Activated CD8-positive, alpha-beta memory T cell treated with anti-CD3 and anti-CD28 coated beads for 36 hours (primary cell): ENCODE measurements around the gene WDR62. TPM values are rescaled to one million over a fixed set of nuclear protein-coding genes. Genes with fewer than 3 reads are reported as not detected.

Experiments
- CTCF ChIA-PET: fragments of 350-600 bp; sonication (Branson Sonifier 250); formaldehyde crosslinking; loops from one replicate; lab custom pipeline; 2021; ENCODE audit warnings: antibody characterized with exemption; lab: Charles Lee
- POLR2A ChIA-PET: fragments of 350-600 bp; sonication (Branson Sonifier 250); formaldehyde crosslinking; loops from one replicate; lab custom pipeline; 2021; ENCODE audit warnings: antibody characterized with exemption; lab: Charles Lee
- total RNA-seq, 2 experiments: library from RNA; stranded (reverse); gene quantifications; one replicate each; pipeline ENCODE4 v1.2.3, GENCODE V29; 2021

The WDR62 gene
- total RNA-seq, 2 experiments from 2014 or later: 18.6 to 19.2 TPM

GRCh38 chr19:36099166-36099785 is 44.6 kb downstream of the WDR62 start:
- POLR2A ChIA-PET: no interaction called here
- CTCF ChIA-PET: interaction anchor here (0.9 to 1.2 kb wide), 2 partner anchors 12 to 38 kb away, joined by 3 to 4 read pairs; partner anchors contain the start of gene OVOL3

GRCh38 chr19:36100476-36100875 is 45.8 kb downstream of the WDR62 start:
- CTCF ChIA-PET: interaction anchor here (0.9 to 1.2 kb wide), 2 partner anchors 10 to 39 kb away, joined by 3 to 4 read pairs; partner anchors contain the start of gene OVOL3
- POLR2A ChIA-PET: no interaction called here

- CTCF ChIA-PET: no interaction called here
- POLR2A ChIA-PET: no interaction called here
Observed at GRCh38 chr19:36101550-36102327, 47.0 kb downstream of the WDR62 start.

- POLR2A ChIA-PET: no interaction called here
- CTCF ChIA-PET: interaction anchor here (1.0 kb wide), 1 partner anchor 50 kb away, joined by 3 read pairs; no protein-coding TSS in a partner anchor
Observed at GRCh38 chr19:36103040-36103626, 48.4 kb downstream of the WDR62 start.

GRCh38 chr19:36103842-36104552 is 49.3 kb downstream of the WDR62 start:
- POLR2A ChIA-PET: interaction anchor here (0.6 to 0.9 kb wide), 2 partner anchors 18 to 90 kb away, joined by 3 to 6 read pairs; partner anchors contain the start of gene ALKBH6
- CTCF ChIA-PET: interaction anchor here (1.0 kb wide), 1 partner anchor 51 kb away, joined by 3 read pairs; no protein-coding TSS in a partner anchor

- POLR2A ChIA-PET: no interaction called here
Observed at GRCh38 chr19:36106441-36106840, 51.7 kb downstream of the WDR62 start.

GRCh38 chr19:36106991-36107390 is 52.3 kb downstream of the WDR62 start:
- ChIA-PET CTCF (interaction anchor here (0.7 kb wide), 1 partner anchor 704 kb away, joined by 3 read pairs; no protein-coding TSS in a partner anchor), POLR2A (interaction anchor here (0.5 kb wide), 1 partner anchor 65 kb away, joined by 4 read pairs; no protein-coding TSS in a partner anchor)

More at GRCh38 chr19:36106441-36106840, 51.7 kb downstream of the WDR62 start:
- CTCF ChIA-PET: interaction anchor here (0.7 kb wide), 3 partner anchors 51 to 704 kb away, joined by 3 to 6 read pairs (median 4); no protein-coding TSS in a partner anchor

GRCh38 chr19:36108684-36109083 is 54.0 kb downstream of the WDR62 start:
- ChIA-PET POLR2A (no interaction called here), CTCF (interaction anchor here (0.6 kb wide), 1 partner anchor 47 kb away, joined by 4 read pairs; no protein-coding TSS in a partner anchor)

- CTCF ChIA-PET: interaction anchor here (0.9 kb wide), 1 partner anchor 11 kb away, joined by 3 read pairs; no protein-coding TSS in a partner anchor
Observed at GRCh38 chr19:36110487-36111199, 55.9 kb downstream of the WDR62 start, which contains the start of gene OVOL3. Gene OVOL3, plus strand, starts transcription at chr19:36111143. Its CDS starts 60 bp downstream, at chr19:36111203.

GRCh38 chr19:36111200-36111539 is 56.5 kb downstream of the WDR62 start:
- POLR2A ChIA-PET: no interaction called here
- CTCF ChIA-PET: interaction anchor here (0.9 kb wide), 1 partner anchor 11 kb away, joined by 3 read pairs; no protein-coding TSS in a partner anchor

More at GRCh38 chr19:36110487-36111199, 55.9 kb downstream of the WDR62 start, which contains the start of gene OVOL3:
- POLR2A ChIA-PET: no interaction called here

- POLR2A ChIA-PET: no interaction called here
- CTCF ChIA-PET: no interaction called here
Observed at GRCh38 chr19:36112678-36113077, 58.0 kb downstream of the WDR62 start.

GRCh38 chr19:36113425-36113824 is 58.7 kb downstream of the WDR62 start:
- POLR2A ChIA-PET: no interaction called here
- CTCF ChIA-PET: interaction anchor here (1.0 kb wide), 1 partner anchor 15 kb away, joined by 4 read pairs; no protein-coding TSS in a partner anchor

- CTCF ChIA-PET: interaction anchor here (1.0 kb wide), 1 partner anchor 14 kb away, joined by 4 read pairs; no protein-coding TSS in a partner anchor
- POLR2A ChIA-PET: interaction anchor here (0.7 to 1.9 kb wide), 3 partner anchors 13 to 570 kb away, joined by 3 to 15 read pairs (median 3); no protein-coding TSS in a partner anchor
Observed at GRCh38 chr19:36113894-36114720, 59.4 kb downstream of the WDR62 start.

GRCh38 chr19:36114721-36115452 is 60.2 kb downstream of the WDR62 start, which contains the start of gene POLR2I:
Gene POLR2I, minus strand, starts transcription at chr19:36114875. Its CDS starts 19 bp downstream, at chr19:36114856.
- POLR2A ChIA-PET: interaction anchor here (0.5 to 1.9 kb wide), 11 partner anchors 11 to 1663 kb away, joined by 3 to 15 read pairs (median 3); partner anchors contain the start of genes CAPNS1 and THAP8
- CTCF ChIA-PET: interaction anchor here (0.7 to 3.5 kb wide), 3 partner anchors 13 to 61 kb away, joined by 3 to 15 read pairs (median 5); partner anchors contain the start of gene THAP8

GRCh38 chr19:36115453-36116343 is 61.0 kb downstream of the WDR62 start, which contains the start of gene TBCB:
Gene TBCB, plus strand, starts transcription at chr19:36115468. Its CDS starts 93 bp downstream, at chr19:36115561.
- POLR2A ChIA-PET: interaction anchor here (0.6 to 1.9 kb wide), 8 partner anchors 10 to 101 kb away, joined by 3 to 15 read pairs (median 3); partner anchors contain the start of genes CAPNS1 and THAP8
- CTCF ChIA-PET: interaction anchor here (0.6 to 3.5 kb wide), 4 partner anchors 12 to 62 kb away, joined by 3 to 15 read pairs (median 4); partner anchors contain the start of gene THAP8
